Esophagus squamous epithelium (tissue), 5 donors: ENCODE data around the gene DDO. TPM values are rescaled to one million over a fixed set of nuclear protein-coding genes. Genes with fewer than 3 reads are reported as not detected.

Experiments used
- DNase-seq: peaks from one replicate; lab custom pipeline; 2025; lab: John Stamatoyannopoulos, UW
- H3K27ac ChIP-seq, 4 donors: fragments of 200-600 bp; sonication (generic); one replicate each; pipeline ENCODE4 v1.5.1; 2016 to 2019; ENCODE audit warnings: mild to moderate bottlenecking in 1 of 4
- H3K27me3 ChIP-seq, 4 donors: fragments of 200-600 bp; sonication (generic); 1 replicate in 3 of 4; 2 replicates in 1 of 4; pipeline versions ENCODE4 v1.5.1 to v1.6.0; 2017 to 2021; ENCODE audit warnings: antibody characterized with exemption in 1 of 4
- H3K36me3 ChIP-seq, 3 donors: fragments of 200-600 bp; sonication (generic); one replicate each; pipeline ENCODE4 v1.5.1; 2016 to 2019
- H3K4me1 ChIP-seq, 3 donors: fragments of 200-600 bp; sonication (generic); one replicate each; pipeline ENCODE4 v1.5.1; 2017 to 2019
- H3K4me3 ChIP-seq, 4 donors: fragments of 200-600 bp; sonication (generic); 1 replicate in 3 of 4; 2 replicates in 1 of 4; pipeline ENCODE4 v1.5.1; 2016 to 2019; ENCODE audit warnings: mild to moderate bottlenecking in 2 of 4, moderate library complexity in 1 of 4
- H3K9me3 ChIP-seq, 3 donors: fragments of 200-600 bp; sonication (generic); one replicate each; pipeline ENCODE4 v1.5.1; 2016 to 2019
- CTCF ChIP-seq, 6 experiments: fragments of 450-650 bp in 4 of 6; fragments of 200-600 bp in 2 of 6; sonication (generic) in 2 of 6; IDR thresholded peaks; one replicate each; pipeline ENCODE4 v1.5.1; 2016 to 2019; ENCODE audit warnings: antibody characterized with exemption in 6 of 6, mild to moderate bottlenecking in 4 of 6, moderate library complexity in 4 of 6
- POLR2A ChIP-seq, 4 donors: fragments of 450-650 bp; IDR thresholded peaks; one replicate each; pipeline ENCODE4 v1.6.1; 2017; ENCODE audit warnings: antibody characterized with exemption in 4 of 4, mild to moderate bottlenecking in 4 of 4, moderate library complexity in 3 of 4
- WGBS, 2 donors: methylation state at CpG; one replicate each; pipeline ENCODE4 v1.1.5; 2018; 5-methylcytosine and 5-hydroxymethylcytosine counted together
- intact Hi-C: fragments of 100-400 bp; cut with DNase I; formaldehyde crosslinking; loops from one replicate; pipeline ENCODE4 v1.15.0; 2022
- total RNA-seq, 4 donors: library from RNA; depleted of rRNA; stranded (reverse); fragments of >200 nt; gene quantifications; one replicate each; pipeline ENCODE4 v1.1.0, GENCODE V29; 2016
- donor health status: DM: yes; HTN: yes; CAD: no.

DDO gene
- total RNA-seq, 4 donors from 2014 or later = 0.57 to 0.79 TPM; not detected in 2

GRCh38 chr6:110432285-110432900 is 17.0 kb upstream of the DDO start:
- no peak for TF ChIP-seq CTCF (IDR thresholded peaks at IDR 0.05)
- TF ChIP-seq POLR2A (IDR thresholded peaks at IDR 0.05) = no peak
- no peak for DNase-seq
- WGBS, 2 donors = 81 to 100% methylated on average over 3 of the region's 3 CpGs
- H3K27ac ChIP-seq = no peak overlapping the region
- H3K9me3 ChIP-seq = no peaks in the 10 kb centered on the region
- no peak overlapping the region for H3K4me3 ChIP-seq
- H3K36me3 ChIP-seq = no peaks in the 10 kb centered on the region
- H3K4me1 ChIP-seq = no peaks in the 10 kb centered on the region
- peaks cover 0 to 39% (median 0%) of the 10 kb centered on the region in 4 donors for H3K27me3 ChIP-seq
- intact Hi-C loops = no loop called here

- Histone ChIP-seq H3K9me3 (no peaks in the 10 kb centered on the region), H3K27me3 (peaks cover 0 to 45% (median 0%) of the 10 kb centered on the region in 4 donors), H3K4me3 (no peak overlapping the region), H3K4me1 (no peaks in the 10 kb centered on the region), H3K27ac (no peak overlapping the region), H3K36me3 (no peaks in the 10 kb centered on the region)
- 55 to 86% methylated on average over 1 to 2 of the region's 4 CpGs for WGBS, 2 donors
- no peak for TF ChIP-seq CTCF (IDR thresholded peaks at IDR 0.05)
- no peak for TF ChIP-seq POLR2A (IDR thresholded peaks at IDR 0.05)
- DNase-seq = no peak
- intact Hi-C loops = no loop called here
These were observed 15.4 kb upstream of the DDO start for GRCh38 chr6:110430741-110431140.

GRCh38 chr6:110430236-110430635 is 14.9 kb upstream of the DDO start:
- H3K4me1 ChIP-seq = no peaks in the 10 kb centered on the region

GRCh38 chr6:110428153-110428552 is 12.8 kb upstream of the DDO start:
- no peak overlapping the region for H3K4me3 ChIP-seq
- no peaks in the 10 kb centered on the region for H3K36me3 ChIP-seq
- no peak for TF ChIP-seq CTCF (IDR thresholded peaks at IDR 0.05)
- TF ChIP-seq POLR2A (IDR thresholded peaks at IDR 0.05) = no peak
- 100% methylated on average over 2 of the region's 2 CpGs; no CpG with 5 or more reads in 1 of the 2 donors for WGBS, 2 donors
- intact Hi-C loops = no loop called here
- peaks cover 0 to 50% (median 0%) of the 10 kb centered on the region in 4 donors for H3K27me3 ChIP-seq
- H3K27ac ChIP-seq = no peak overlapping the region
- no peak for DNase-seq
- no peaks in the 10 kb centered on the region for H3K4me1 ChIP-seq
- H3K9me3 ChIP-seq = no peaks in the 10 kb centered on the region

More at GRCh38 chr6:110430236-110430635, 14.9 kb upstream of the DDO start:
- Histone ChIP-seq H3K9me3 (no peaks in the 10 kb centered on the region), H3K27me3 (peaks cover 0 to 49% (median 0%) of the 10 kb centered on the region in 4 donors), H3K4me3 (no peak overlapping the region), H3K36me3 (no peaks in the 10 kb centered on the region), H3K27ac (no peak overlapping the region)
- DNase-seq = no peak
- no peak for TF ChIP-seq POLR2A (IDR thresholded peaks at IDR 0.05)
- TF ChIP-seq CTCF (IDR thresholded peaks at IDR 0.05) = no peak
- WGBS, 2 donors = 38 to 63% methylated on average over 4 to 5 of the region's 5 CpGs
- intact Hi-C loops = no loop called here

GRCh38 chr6:110425816-110426215 is 10.4 kb upstream of the DDO start:
- no peak for TF ChIP-seq POLR2A (IDR thresholded peaks at IDR 0.05)
- Histone ChIP-seq H3K4me1 (no peaks in the 10 kb centered on the region), H3K9me3 (peaks cover 0 to 7% (median 0%) of the 10 kb centered on the region in 3 donors), H3K4me3 (no peak overlapping the region), H3K27ac (no peak overlapping the region), H3K27me3 (peaks cover 0 to 38% (median 0%) of the 10 kb centered on the region in 4 donors), H3K36me3 (no peaks in the 10 kb centered on the region)
- WGBS, 2 donors = 40 to 44% methylated on average over 5 of the region's 5 CpGs
- intact Hi-C loops = no loop called here
- no peak for DNase-seq
